ENCODE data around the gene GXYLT1. TPM values are rescaled to one million over a fixed set of nuclear protein-coding genes. Genes with fewer than 3 reads are reported as not detected.

The GXYLT1 gene
- total and polyA plus RNA-seq, 9 of the 15 experiments (the other 6 are each of a cell fraction or from before 2014, with no cell fraction given) = 1.4 to 9.3 (median 5.5) TPM

GRCh38 chr12:42145552-42146215 lies 1.0 kb upstream of the GXYLT1 start (continued):
- peak; percentile 66; the same call in 1 of the 2 replicates for TF ChIP-seq CUX1 (CRISPR knock-in tag; IDR thresholded peaks at IDR 0.05)
- no peak for TF ChIP-seq POLR3G (IDR thresholded peaks at IDR 0.05; ENCODE audit: extremely low read depth, insufficient read length, insufficient replicate concordance)
- TF ChIP-seq CBFA2T3 (IDR thresholded peaks at IDR 0.05) = 0 out of 2 replicates have a peak, but pooled peaks have one; percentile 2
- no peak for TF ChIP-seq PHF8 (IDR thresholded peaks at IDR 0.05; ENCODE audit: borderline replicate concordance, low read length)
- no peak for TF ChIP-seq TARDBP (IDR thresholded peaks at IDR 0.05)
- 0 out of 2 replicates have a peak, but pooled peaks have one; percentile 24 for TF ChIP-seq NR2C1 (IDR thresholded peaks at IDR 0.05)
- TF ChIP-seq NR2C1 (tag; IDR thresholded peaks at IDR 0.05) = no peak
- TF ChIP-seq HDAC3 (IDR thresholded peaks at IDR 0.05; ENCODE audit: borderline replicate concordance, partially characterized antibody) = no peak
- no peak for TF ChIP-seq SMARCA4 (IDR thresholded peaks at IDR 0.05)
- TF ChIP-seq CTCF (IDR thresholded peaks at IDR 0.05 in 2 of 3, conservative IDR thresholded peaks at IDR 0.05 in 1 of 3; ENCODE audit: insufficient read depth in 2 of 3, low read depth in 1 of 3, low read length in 3 of 3) = peak; percentile 13 to 37 (median 32); a peak in 3 of 6 replicates
- TF ChIP-seq ZNF561 (CRISPR knock-in tag; conservative IDR thresholded peaks at IDR 0.05) = no peak
- no peak for TF ChIP-seq PML (IDR thresholded peaks at IDR 0.05; ENCODE audit: low read length)
- no peak for TF ChIP-seq PRDM10 (IDR thresholded peaks at IDR 0.05; ENCODE audit: partially characterized antibody)
- peak in 1 of 2 experiments; percentile 37; a peak in 2 of 4 replicates for TF ChIP-seq RAD21 (CRISPR knock-in tag; conservative IDR thresholded peaks at IDR 0.05 in 1 of 2, IDR thresholded peaks at IDR 0.05 in 1 of 2)
